Activated CD8-positive, alpha-beta memory T cell treated with anti-CD3 and anti-CD28 coated beads, Interleukin-2, amount 10 ng/mL, durations not matched to agents 7 days and 5 days (primary cell): ENCODE measurements around the gene WNT3A. TPM values are rescaled to one million over a fixed set of nuclear protein-coding genes. Genes with fewer than 3 reads are reported as not detected.
"Not testable (repeated sequence)": the region's sequence is repeated elsewhere in the genome, so short reads cannot be mapped to it uniquely, and the experiment has no call there.

Experiments
- ATAC-seq: fragments of 150-1000 bp; cut with Tn5 transposase; one replicate; pipeline ENCODE4 v1.10.0; 2021; ENCODE audit warnings: moderate library complexity
- CTCF ChIA-PET: fragments of 350-600 bp; sonication (Branson Sonifier 250); formaldehyde crosslinking; loops from one replicate; lab custom pipeline; 2021; ENCODE audit warnings: antibody characterized with exemption; lab: Charles Lee
- DNase-seq: peaks from one replicate; pipeline ENCODE4 v3.0.0-alpha.2; 2020
- H3K27ac Mint-ChIP-seq: one replicate; pipeline ENCODE4 v1.8.0; 2021; ENCODE audit warnings: mild to moderate bottlenecking, mixed read lengths
- H3K27me3 Mint-ChIP-seq: one replicate; pipeline ENCODE4 v1.8.0; 2021; ENCODE audit warnings: mixed read lengths
- H3K36me3 Mint-ChIP-seq: one replicate; pipeline ENCODE4 v1.8.0; 2021; ENCODE audit warnings: mild to moderate bottlenecking, mixed read lengths
- H3K4me1 Mint-ChIP-seq: one replicate; pipeline ENCODE4 v1.8.0; 2021; ENCODE audit warnings: mixed read lengths
- H3K4me3 Mint-ChIP-seq: one replicate; pipeline ENCODE4 v1.8.0; 2021; ENCODE audit warnings: mild to moderate bottlenecking, moderate library complexity, mixed read lengths
- H3K9me3 Mint-ChIP-seq: one replicate; pipeline ENCODE4 v1.8.0; 2022; ENCODE audit warnings: low read depth, mixed read lengths
- total RNA-seq, 2 experiments: library from RNA; stranded (reverse); gene quantifications; one replicate each; pipeline ENCODE4 v1.2.3, GENCODE V29; 2021

WNT3A gene
- total RNA-seq, 2 experiments from 2014 or later, result not detected

- ATAC-seq, H3K36me3 Mint-ChIP-seq, H3K9me3 Mint-ChIP-seq, H3K27me3 Mint-ChIP-seq, H3K4me3 Mint-ChIP-seq, CTCF ChIA-PET, DNase-seq, H3K4me1 Mint-ChIP-seq, H3K27ac Mint-ChIP-seq: not testable (repeated sequence)
Measured at GRCh38 chr1:227975583-227976283, 31.1 kb upstream of the WNT3A start.

- DNase-seq (no peak), ATAC-seq (no peak)
- Mint-ChIP-seq H3K4me3 (no peak overlapping the region), H3K4me1 (no peaks in the 10 kb centered on the region), H3K27me3 (peaks cover 38% of the 10 kb centered on the region), H3K27ac (no peak overlapping the region), H3K36me3 (no peaks in the 10 kb centered on the region), H3K9me3 (no peaks in the 10 kb centered on the region)
- CTCF ChIA-PET, result interaction anchor here (1.3 kb wide), 1 partner anchor 12 kb away, joined by 3 read pairs; no protein-coding TSS in a partner anchor
Measured at GRCh38 chr1:227987181-227987580, 19.6 kb upstream of the WNT3A start.

- no peaks in the 10 kb centered on the region for H3K36me3 Mint-ChIP-seq
- no peak overlapping the region for H3K4me3 Mint-ChIP-seq
- peaks cover 13% of the 10 kb centered on the region for H3K9me3 Mint-ChIP-seq
Measured at GRCh38 chr1:227994632-227995300, 12.0 kb upstream of the WNT3A start.

GRCh38 chr1:227996187-227996950, 10.4 kb upstream of the WNT3A start:
- DNase-seq (no peak), ATAC-seq (no peak)
- Mint-ChIP-seq H3K4me1 (no peaks in the 10 kb centered on the region), H3K27ac (no peak overlapping the region), H3K9me3 (peaks cover 13% of the 10 kb centered on the region), H3K27me3 (peaks cover 25% of the 10 kb centered on the region), H3K36me3 (no peaks in the 10 kb centered on the region), H3K4me3 (no peak overlapping the region)
- CTCF ChIA-PET, result no interaction called here

More at GRCh38 chr1:227994632-227995300, 12.0 kb upstream of the WNT3A start:
- Mint-ChIP-seq H3K27ac (no peak overlapping the region), H3K27me3 (peaks cover 33% of the 10 kb centered on the region), H3K4me1 (no peaks in the 10 kb centered on the region)
- ATAC-seq, result no peak
- DNase-seq, result peak; percentile 30
- CTCF ChIA-PET, result no interaction called here

- no peaks in the 10 kb centered on the region for H3K4me1 Mint-ChIP-seq
- DNase-seq (peak; percentile 26), ATAC-seq (no peak)
- CTCF ChIA-PET, result interaction anchor here (1.1 to 2.1 kb wide), 8 partner anchors 11 to 515 kb away, joined by 3 to 7 read pairs (median 4); no protein-coding TSS in a partner anchor
- H3K9me3 Mint-ChIP-seq, result peaks cover 13% of the 10 kb centered on the region
- H3K4me3 Mint-ChIP-seq, result no peak overlapping the region
- no peaks in the 10 kb centered on the region for H3K36me3 Mint-ChIP-seq
- H3K27me3 Mint-ChIP-seq, result peaks cover 27% of the 10 kb centered on the region
- H3K27ac Mint-ChIP-seq, result no peak overlapping the region
Measured at GRCh38 chr1:227998374-227999055, 8.3 kb upstream of the WNT3A start.

GRCh38 chr1:227999056-227999930, 7.5 kb upstream of the WNT3A start:
- CTCF ChIA-PET, result interaction anchor here (0.8 to 2.2 kb wide), 20 partner anchors 10 to 515 kb away, joined by 3 to 10 read pairs (median 3); partner anchors contain the start of genes ARF1 and IBA57
- peak; percentile 77 for DNase-seq
- Mint-ChIP-seq H3K27ac (no peak overlapping the region), H3K4me1 (no peaks in the 10 kb centered on the region), H3K4me3 (no peak overlapping the region), H3K36me3 (no peaks in the 10 kb centered on the region), H3K27me3 (peaks cover 32% of the 10 kb centered on the region), H3K9me3 (peaks cover 13% of the 10 kb centered on the region)
- peak; percentile 90 for ATAC-seq

GRCh38 chr1:228000416-228000815, 6.4 kb upstream of the WNT3A start:
- Mint-ChIP-seq H3K36me3 (no peaks in the 10 kb centered on the region), H3K4me3 (no peak overlapping the region), H3K27me3 (peaks cover 43% of the 10 kb centered on the region), H3K4me1 (peaks cover 1% of the 10 kb centered on the region), H3K9me3 (peaks cover 13% of the 10 kb centered on the region), H3K27ac (no peak overlapping the region)
- CTCF ChIA-PET, result interaction anchor here (1.6 to 2.2 kb wide), 3 partner anchors 10 to 130 kb away, joined by 4 to 7 read pairs (median 6); partner anchors contain the start of gene ARF1
- ATAC-seq (no peak), DNase-seq (peak; percentile 28)

GRCh38 chr1:228000836-228001563, 5.8 kb upstream of the WNT3A start:
- no peak for ATAC-seq
- Mint-ChIP-seq H3K27me3 (peaks cover 48% of the 10 kb centered on the region), H3K4me1 (peaks cover 1% of the 10 kb centered on the region), H3K4me3 (no peak overlapping the region), H3K36me3 (no peaks in the 10 kb centered on the region), H3K9me3 (peaks cover 13% of the 10 kb centered on the region), H3K27ac (no peak overlapping the region)
- CTCF ChIA-PET, result interaction anchor here (1.8 to 2.2 kb wide), 2 partner anchors 81 to 129 kb away, joined by 4 to 7 read pairs; partner anchors contain the start of gene ARF1
- peak; percentile 25 for DNase-seq

GRCh38 chr1:228001738-228002535, 4.9 kb upstream of the WNT3A start:
- DNase-seq (no peak), ATAC-seq (no peak)
- H3K4me3 Mint-ChIP-seq, result no peak overlapping the region
- no peaks in the 10 kb centered on the region for H3K36me3 Mint-ChIP-seq
- CTCF ChIA-PET, result no interaction called here
- no peak overlapping the region for H3K27ac Mint-ChIP-seq
- peaks cover 6% of the 10 kb centered on the region for H3K9me3 Mint-ChIP-seq
- H3K4me1 Mint-ChIP-seq, result peaks cover 1% of the 10 kb centered on the region
- peaks cover 45% of the 10 kb centered on the region for H3K27me3 Mint-ChIP-seq

GRCh38 chr1:228002792-228003191, 4.0 kb upstream of the WNT3A start:
- CTCF ChIA-PET, result no interaction called here
- H3K27me3 Mint-ChIP-seq, result peaks cover 47% of the 10 kb centered on the region
- peaks cover 5% of the 10 kb centered on the region for H3K9me3 Mint-ChIP-seq
- DNase-seq, result no peak
- H3K36me3 Mint-ChIP-seq, result no peaks in the 10 kb centered on the region
- H3K27ac Mint-ChIP-seq, result no peak overlapping the region
- ATAC-seq, result no peak
- H3K4me1 Mint-ChIP-seq, result peaks cover 1% of the 10 kb centered on the region
- H3K4me3 Mint-ChIP-seq, result no peak overlapping the region
